ENCODE results near the gene PPP2R3B. TPM values are rescaled to one million over a fixed set of nuclear protein-coding genes. Genes with fewer than 3 reads are reported as not detected.

PPP2R3B gene
- polyA plus RNA-seq, 1 experiment, result 4.8 TPM

GRCh38 chrX:345020-345925, 41.4 kb downstream of the PPP2R3B start:
- TF ChIP-seq CTCF (IDR thresholded peaks at IDR 0.05; ENCODE audit: low read depth, low read length), result no peak
- no peak for DNase-seq (ENCODE audit: low read depth, low spot score)
- CTCF ChIA-PET, result no interaction called here
- no peaks in the 10 kb centered on the region for H3K27me3 ChIP-seq (ENCODE audit: control insufficient read depth, insufficient read depth, low read length)
- H3K4me3 ChIP-seq (ENCODE audit: low read depth, low read length), result no peak overlapping the region
- H3K27ac ChIP-seq (ENCODE audit: low read depth, low read length), result no peak overlapping the region
- H3K9me3 ChIP-seq (ENCODE audit: control insufficient read depth, insufficient read depth, low read length), result peaks cover 62% of the 10 kb centered on the region
- POLR2A ChIA-PET, result no interaction called here

- Histone ChIP-seq H3K27me3 (ENCODE audit: control insufficient read depth, insufficient read depth, low read length) (no peaks in the 10 kb centered on the region), H3K27ac (ENCODE audit: low read depth, low read length) (no peak overlapping the region), H3K4me3 (ENCODE audit: low read depth, low read length) (no peak overlapping the region), H3K9me3 (ENCODE audit: control insufficient read depth, insufficient read depth, low read length) (peaks cover 61% of the 10 kb centered on the region)
- CTCF ChIA-PET, result no interaction called here
- POLR2A ChIA-PET, result no interaction called here
- TF ChIP-seq CTCF (IDR thresholded peaks at IDR 0.05; ENCODE audit: low read depth, low read length), result no peak
- no peak for DNase-seq (ENCODE audit: low read depth, low spot score)
Measured at GRCh38 chrX:344371-344901, 42.3 kb downstream of the PPP2R3B start.

- Histone ChIP-seq H3K27me3 (ENCODE audit: control insufficient read depth, insufficient read depth, low read length) (no peaks in the 10 kb centered on the region), H3K9me3 (ENCODE audit: control insufficient read depth, insufficient read depth, low read length) (peaks cover 72% of the 10 kb centered on the region), H3K4me3 (ENCODE audit: low read depth, low read length) (no peak overlapping the region), H3K27ac (ENCODE audit: low read depth, low read length) (no peak overlapping the region)
- POLR2A ChIA-PET, result no interaction called here
- no peak for TF ChIP-seq CTCF (IDR thresholded peaks at IDR 0.05; ENCODE audit: low read depth, low read length)
- CTCF ChIA-PET, result no interaction called here
- DNase-seq (ENCODE audit: low read depth, low spot score), result no peak
Measured at GRCh38 chrX:341541-342101, 45.1 kb downstream of the PPP2R3B start.

- H3K27ac ChIP-seq (ENCODE audit: low read depth, low read length), result no peak overlapping the region
- no peak for DNase-seq (ENCODE audit: low read depth, low spot score)
- ChIA-PET POLR2A (no interaction called here), CTCF (no interaction called here)
- peaks cover 72% of the 10 kb centered on the region for H3K9me3 ChIP-seq (ENCODE audit: control insufficient read depth, insufficient read depth, low read length)
- TF ChIP-seq CTCF (IDR thresholded peaks at IDR 0.05; ENCODE audit: low read depth, low read length), result no peak
- no peaks in the 10 kb centered on the region for H3K27me3 ChIP-seq (ENCODE audit: control insufficient read depth, insufficient read depth, low read length)
- H3K4me3 ChIP-seq (ENCODE audit: low read depth, low read length), result no peak overlapping the region
Measured at GRCh38 chrX:340641-341423, 45.9 kb downstream of the PPP2R3B start.

All from AG04450 (cell line).